ENCODE data around the gene CIRBP. TPM values are rescaled to one million over a fixed set of nuclear protein-coding genes. Genes with fewer than 3 reads are reported as not detected.

CIRBP gene
- total RNA-seq, 2 donors from 2014 or later = 282 to 301 TPM

GRCh38 chr19:1288226-1288612 is 19.1 kb downstream of the CIRBP start:
- Mint-ChIP-seq H3K4me3 (peak overlapping the region; percentile 74), H3K27me3 (ENCODE audit: insufficient read depth) (peaks cover 5% of the 10 kb centered on the region), H3K4me1 (peaks cover 10% of the 10 kb centered on the region), H3K36me3 (ENCODE audit: low read depth) (no peaks in the 10 kb centered on the region), H3K9me3 (no peaks in the 10 kb centered on the region), H3K27ac (no peak overlapping the region)
- Histone ChIP-seq H3K27ac (ENCODE audit: low read depth, low read length) (no peak overlapping the region), H3K9me3 (ENCODE audit: control insufficient read depth, low read length) (no peaks in the 10 kb centered on the region), H3K9ac (ENCODE audit: extremely low read depth, low read length, poor library complexity, severe bottlenecking) (no peak overlapping the region), H3K36me3 (ENCODE audit: control insufficient read depth, insufficient read depth, low read length) (no peaks in the 10 kb centered on the region), H3K4me3 (ENCODE audit: low read length) (no peak overlapping the region), H3K27me3 (ENCODE audit: control insufficient read depth, insufficient read depth, low read length, poor library complexity, severe bottlenecking) (no peaks in the 10 kb centered on the region), H3K4me1 (ENCODE audit: control insufficient read depth, insufficient read depth, low read length) (peaks cover 15% of the 10 kb centered on the region)
- DNase-seq = no peak
- WGBS, 2 experiments (ENCODE audit: insufficient coverage in 1 of 2, insufficient read length in 1 of 2) = 92 to 94% methylated on average over 9 to 18 of the region's 18 CpGs
- no peak for TF ChIP-seq CTCF (conservative IDR thresholded peaks at IDR 0.05)

GRCh38 chr19:1288833-1289685 is 19.9 kb downstream of the CIRBP start:
- 96 to 98% methylated on average over 28 to 41 of the region's 41 CpGs for WGBS, 2 experiments (ENCODE audit: insufficient coverage in 1 of 2, insufficient read length in 1 of 2)
- H3K36me3 ChIP-seq (ENCODE audit: control insufficient read depth, insufficient read depth, low read length) = no peaks in the 10 kb centered on the region
- H3K36me3 Mint-ChIP-seq (ENCODE audit: low read depth) = no peaks in the 10 kb centered on the region
- H3K9me3 Mint-ChIP-seq = no peaks in the 10 kb centered on the region
- no peak for DNase-seq
- no peak overlapping the region for H3K9ac ChIP-seq (ENCODE audit: extremely low read depth, low read length, poor library complexity, severe bottlenecking)
- no peak overlapping the region for H3K27ac Mint-ChIP-seq
- H3K4me1 Mint-ChIP-seq = peaks cover 9% of the 10 kb centered on the region
- no peaks in the 10 kb centered on the region for H3K27me3 ChIP-seq (ENCODE audit: control insufficient read depth, insufficient read depth, low read length, poor library complexity, severe bottlenecking)
- TF ChIP-seq CTCF (conservative IDR thresholded peaks at IDR 0.05) = no peak
- H3K27me3 Mint-ChIP-seq (ENCODE audit: insufficient read depth) = peaks cover 5% of the 10 kb centered on the region
- no peaks in the 10 kb centered on the region for H3K9me3 ChIP-seq (ENCODE audit: control insufficient read depth, low read length)
- H3K4me3 Mint-ChIP-seq = no peak overlapping the region
- no peak overlapping the region for H3K27ac ChIP-seq (ENCODE audit: low read depth, low read length)
- peaks cover 13% of the 10 kb centered on the region for H3K4me1 ChIP-seq (ENCODE audit: control insufficient read depth, insufficient read depth, low read length)
- H3K4me3 ChIP-seq (ENCODE audit: low read length) = no peak overlapping the region

GRCh38 chr19:1289686-1290025 is 20.5 kb downstream of the CIRBP start:
- peaks cover 10% of the 10 kb centered on the region for H3K27me3 Mint-ChIP-seq (ENCODE audit: insufficient read depth)
- TF ChIP-seq CTCF (conservative IDR thresholded peaks at IDR 0.05) = no peak
- DNase-seq = no peak
- no peaks in the 10 kb centered on the region for H3K36me3 Mint-ChIP-seq (ENCODE audit: low read depth)
- H3K4me1 Mint-ChIP-seq = peaks cover 5% of the 10 kb centered on the region
- H3K4me3 ChIP-seq (ENCODE audit: low read length) = no peak overlapping the region
- peaks cover 7% of the 10 kb centered on the region for H3K4me1 ChIP-seq (ENCODE audit: control insufficient read depth, insufficient read depth, low read length)
- no peaks in the 10 kb centered on the region for H3K27me3 ChIP-seq (ENCODE audit: control insufficient read depth, insufficient read depth, low read length, poor library complexity, severe bottlenecking)
- no peak overlapping the region for H3K27ac Mint-ChIP-seq
- H3K4me3 Mint-ChIP-seq = no peak overlapping the region
- H3K9ac ChIP-seq (ENCODE audit: extremely low read depth, low read length, poor library complexity, severe bottlenecking) = no peak overlapping the region
- WGBS, 2 experiments (ENCODE audit: insufficient coverage in 1 of 2, insufficient read length in 1 of 2) = 95% methylated on average over 17 to 19 of the region's 19 CpGs
- no peaks in the 10 kb centered on the region for H3K9me3 Mint-ChIP-seq
- no peaks in the 10 kb centered on the region for H3K9me3 ChIP-seq (ENCODE audit: control insufficient read depth, low read length)
- no peaks in the 10 kb centered on the region for H3K36me3 ChIP-seq (ENCODE audit: control insufficient read depth, insufficient read depth, low read length)
- no peak overlapping the region for H3K27ac ChIP-seq (ENCODE audit: low read depth, low read length)

Measured in endodermal cell (in vitro differentiated cells).